Left cardiac atrium (tissue), 4 donors: Measurements from ENCODE around the gene GOLGA1. TPM values are rescaled to one million over a fixed set of nuclear protein-coding genes. Genes with fewer than 3 reads are reported as not detected.
"Not testable (repeated sequence)": the region's sequence is repeated elsewhere in the genome, so short reads cannot be mapped to it uniquely, and the experiment has no call there.

ENCODE experiments used
- ATAC-seq, 2 donors: fragments of 200-7000 bp; cut with Tn5 transposase; one replicate each; pipeline ENCODE4 v1.9.1; 2020; ENCODE audit warnings: mild to moderate bottlenecking in 2 of 2, moderate library complexity in 2 of 2
- DNase-seq: peaks from one replicate; pipeline ENCODE4 v3.0.0-alpha.2; 2020
- intact Hi-C, 2 donors: fragments of 100-400 bp; cut with DNase I; formaldehyde crosslinking; loops; one replicate each; pipeline versions ENCODE4 v1.14.1 to v1.15.1; 2022 to 2023
- total RNA-seq, 2 donors: library from RNA; stranded (reverse); fragmentation: NEBNext Ultra II Directional; extraction: Animal tissue kit (Norgen Biotek cat#: 25700); gene quantifications; one replicate each; pipeline ENCODE4 v1.2.1, GENCODE V29; 2021
- donor health status: DM: no; HTN: yes; CAD: no.
- donor health status: DM: no; HTN: yes; CAD: no; lungs with severe emphysema.
- donor health status: DM: yes; HTN: yes; CAD: no.
- donor health status: Dilated cardiomyopathy.

GOLGA1 gene
- total RNA-seq, 2 donors from 2014 or later: 17.8 to 18.9 TPM

DNA sequence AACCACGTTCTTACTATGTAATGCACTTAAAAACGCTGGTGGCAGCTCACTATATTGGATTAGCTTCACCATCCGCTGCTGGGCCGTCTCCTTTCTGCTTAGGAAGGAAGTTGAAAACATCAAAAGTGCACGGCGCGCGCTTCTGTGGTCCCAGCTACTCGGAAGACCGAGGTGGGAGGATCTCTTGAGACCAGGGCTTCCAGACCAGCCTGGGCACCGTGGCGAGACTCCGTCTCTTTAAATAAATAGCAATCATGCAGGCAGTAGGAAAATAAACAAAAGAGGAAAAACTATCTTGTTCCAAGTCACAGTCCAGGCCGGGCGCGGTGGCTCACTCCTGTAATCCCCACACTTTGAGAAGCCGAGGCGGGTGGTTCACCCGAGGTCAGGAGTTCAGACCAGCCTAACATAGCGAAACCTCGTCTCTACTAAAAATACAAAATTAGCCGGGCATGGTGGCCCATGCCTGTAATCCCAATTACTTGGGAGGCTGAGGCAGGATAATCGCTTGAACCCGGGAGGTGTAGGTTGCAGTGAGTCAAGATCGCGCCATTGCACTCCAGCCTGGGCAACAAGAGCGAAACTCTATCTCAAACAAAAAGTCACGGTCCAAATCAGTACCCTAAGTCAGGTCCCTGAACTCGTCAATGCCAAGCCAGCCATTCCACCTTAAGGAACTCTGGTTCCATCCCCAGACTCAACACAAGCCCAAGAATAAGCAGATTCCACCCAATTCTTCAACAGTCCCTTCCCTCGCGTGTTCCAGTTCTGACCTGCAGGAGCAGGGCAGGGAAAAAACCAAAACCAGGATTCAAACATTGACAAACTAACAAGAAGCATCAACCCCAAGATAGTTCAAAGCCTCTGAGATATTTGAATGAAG lies 1.0 kb upstream of the GOLGA1 start:
- DNase-seq (peak; percentile 64), ATAC-seq (peak; percentile 25 to 47)
- intact Hi-C loops: loop anchor here in 1 of 2 donors (5.0 kb wide), 1 partner anchor 200 kb away; the partner anchor contains the start of gene SCAI

DNA sequence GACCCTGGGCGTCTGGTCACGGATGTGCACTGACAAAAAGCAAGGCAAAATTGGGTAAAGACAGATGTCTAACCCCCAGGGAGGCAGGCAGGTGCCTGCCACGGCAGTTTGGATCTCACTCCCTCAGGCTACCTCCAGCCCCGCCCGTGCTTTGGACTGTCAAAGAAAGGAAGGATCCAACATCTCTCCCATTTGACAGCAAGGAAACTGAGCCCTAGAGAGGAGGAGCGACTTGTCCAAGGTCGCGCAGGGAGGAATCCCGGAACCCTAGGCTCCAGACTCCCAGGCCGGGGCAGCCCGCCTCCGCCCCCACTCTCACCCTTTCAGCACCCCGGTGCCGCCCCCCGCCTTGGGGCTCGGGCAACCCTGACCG lies 376 bp downstream of the GOLGA1 start:
- DNase-seq: no peak
- intact Hi-C loops: loop anchor here in 1 of 2 donors (5.0 kb wide), 1 partner anchor 202 kb away; the partner anchor contains the start of gene SCAI
- peak in 1 of 2 donors; percentile 68 for ATAC-seq

DNA sequence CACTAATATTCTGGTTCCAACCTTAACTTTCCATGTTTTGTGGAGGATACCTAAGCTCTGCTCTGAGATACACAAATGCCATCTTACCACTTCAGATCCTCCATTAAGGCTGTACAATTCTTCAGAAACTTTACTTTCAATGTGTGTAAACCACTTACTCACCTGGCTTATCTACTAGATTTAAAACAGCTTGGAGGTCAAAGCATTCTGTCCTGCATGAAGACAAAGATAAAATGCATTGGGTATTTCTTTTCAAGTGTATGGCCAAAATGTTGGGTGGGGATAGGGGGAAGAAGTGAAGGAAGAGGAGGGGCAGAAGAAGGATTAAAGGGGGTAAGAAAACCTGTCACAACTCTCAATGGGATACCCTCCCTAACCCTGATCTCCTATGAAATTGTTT lies 939 bp downstream of the GOLGA1 start:
- ATAC-seq: no peak
- intact Hi-C loops: loop anchor here in 1 of 2 donors (5.0 kb wide), 1 partner anchor 202 kb away; the partner anchor contains the start of gene SCAI

DNA sequence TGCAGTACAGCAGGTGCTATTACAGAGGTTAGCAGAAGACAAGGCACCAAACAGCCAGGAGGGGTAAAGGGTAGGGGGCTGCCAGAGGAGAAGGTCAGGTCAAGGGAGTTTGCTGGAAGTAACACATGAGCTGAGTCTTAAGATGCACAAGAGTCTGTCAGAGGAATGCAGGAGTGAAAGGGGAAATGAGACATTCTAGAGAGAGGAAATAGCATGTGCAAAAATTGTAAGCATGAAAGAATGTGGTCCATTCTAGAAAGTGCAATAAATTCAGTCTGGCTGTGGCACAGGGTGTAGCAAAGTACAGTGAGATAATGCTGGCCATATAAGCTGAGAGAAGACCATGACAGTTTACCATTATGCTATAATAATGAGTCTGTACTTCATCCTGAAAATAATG lies 6.6 kb downstream of the GOLGA1 start:
- no peak for DNase-seq
- intact Hi-C loops: no loop called here
- ATAC-seq: no peak

More for the DNA sequence above, 939 bp downstream of the GOLGA1 start:
- DNase-seq: no peak

DNA sequence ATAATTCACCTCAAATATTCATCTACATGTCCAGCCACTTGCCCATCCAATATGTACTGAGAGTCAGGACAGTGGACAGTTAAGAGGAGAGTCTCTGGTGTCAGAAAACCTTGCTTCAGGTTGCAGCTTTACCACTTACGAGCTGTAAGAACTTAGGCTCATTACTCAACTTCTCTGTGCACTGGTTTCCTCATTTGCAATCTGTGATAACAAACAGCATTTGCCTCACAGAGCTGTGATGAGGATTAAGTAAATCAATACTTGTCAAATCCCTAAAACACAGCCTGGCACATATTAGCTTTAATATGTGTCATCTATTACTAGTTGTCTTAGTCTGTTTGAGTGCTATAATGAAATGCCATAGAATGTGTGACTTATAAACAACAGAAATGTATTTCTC lies 8.6 kb downstream of the GOLGA1 start:
- DNase-seq (no peak), ATAC-seq (no peak)
- intact Hi-C loops: no loop called here

DNA sequence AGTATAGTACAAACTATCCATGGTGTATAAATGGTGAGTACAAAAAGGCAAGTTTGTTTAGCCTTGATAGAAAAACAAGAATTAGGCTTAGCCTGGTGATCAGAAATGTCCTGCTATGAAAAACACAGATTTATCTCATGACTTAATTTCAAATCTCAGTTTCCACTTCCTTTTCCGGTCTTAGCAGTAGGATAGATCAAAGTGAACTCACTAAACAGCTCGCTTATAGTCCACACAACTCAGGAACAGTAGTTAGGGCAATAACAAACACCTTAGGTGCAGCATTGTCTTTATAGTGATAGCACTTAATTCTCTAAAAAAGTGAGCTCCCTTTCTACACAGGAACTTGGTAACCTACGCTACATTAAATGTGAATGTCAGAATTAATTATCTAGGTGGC lies 11.4 kb downstream of the GOLGA1 start:
- ATAC-seq: no peak
- intact Hi-C loops: no loop called here
- DNase-seq: no peak

DNA sequence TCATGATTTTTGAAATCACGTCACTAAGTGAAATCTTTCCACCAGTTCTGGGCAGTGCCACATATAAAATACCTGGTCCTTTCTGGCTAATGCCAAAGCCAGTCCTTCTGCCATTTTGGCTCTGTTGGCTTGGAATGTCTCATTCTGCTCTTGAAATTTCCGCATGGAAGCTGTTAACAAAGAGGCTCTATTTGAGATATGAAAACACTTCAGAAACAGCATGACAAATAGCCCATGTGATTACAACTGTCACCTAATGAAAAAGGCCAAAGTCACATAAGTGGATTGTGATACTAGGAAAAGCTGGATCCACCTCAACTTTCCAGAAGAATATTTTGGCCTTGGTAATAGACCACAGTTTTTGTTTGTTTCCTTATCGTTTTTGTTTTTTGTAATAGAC lies 12.8 kb downstream of the GOLGA1 start:
- intact Hi-C loops: no loop called here
- DNase-seq: no peak
- ATAC-seq: no peak

DNA sequence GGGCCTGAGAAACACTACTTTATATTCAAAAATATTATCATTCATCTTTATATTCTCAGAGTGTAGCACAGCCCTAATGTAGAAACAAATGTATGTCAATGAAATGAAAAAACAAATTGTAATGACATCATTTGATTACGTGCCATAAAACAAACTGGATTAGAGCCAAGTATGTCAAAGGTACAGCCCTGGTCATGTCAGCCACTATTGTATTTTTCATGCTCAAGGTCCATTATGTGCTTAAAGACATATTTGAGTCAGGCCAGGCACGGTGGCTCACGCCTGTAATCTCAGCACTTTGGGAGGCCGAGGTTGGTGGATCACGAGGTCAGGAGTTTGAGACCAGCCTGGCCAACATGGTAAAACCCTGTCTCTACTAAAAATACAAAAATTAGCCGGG lies 20.5 kb downstream of the GOLGA1 start:
- ATAC-seq, intact Hi-C loops: not testable (repeated sequence)

DNA sequence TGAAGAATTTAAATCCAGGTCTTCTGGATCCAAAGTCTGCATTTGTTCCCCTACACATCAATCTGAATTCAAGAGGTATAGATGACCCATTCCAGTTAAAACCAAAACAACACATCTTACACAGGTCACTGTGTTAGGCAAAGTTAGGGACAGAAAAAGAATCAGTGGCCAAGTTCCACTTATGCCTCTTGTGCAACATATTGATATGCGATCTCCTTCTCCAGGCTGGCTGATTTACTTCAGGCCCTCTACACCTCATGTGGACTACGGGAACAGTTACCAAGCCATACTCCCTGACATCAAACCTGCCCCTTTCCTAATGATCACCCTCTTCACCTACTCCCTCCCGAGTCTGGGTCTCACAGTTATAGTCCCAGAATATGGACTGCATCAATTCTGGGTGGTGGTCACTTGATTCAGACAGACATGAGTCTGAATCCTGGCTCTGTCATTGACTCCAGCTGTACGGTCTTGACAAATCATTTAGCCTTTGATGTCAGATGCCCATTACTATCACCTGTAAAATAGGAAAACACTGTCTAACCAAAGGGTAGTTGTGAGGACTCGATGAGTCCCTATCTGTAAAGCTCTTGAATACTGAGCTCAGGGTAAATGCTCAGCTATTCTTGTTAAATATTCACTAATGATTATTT lies 26.0 kb downstream of the GOLGA1 start:
- ATAC-seq (no peak), DNase-seq (no peak)
- intact Hi-C loops: no loop called here

More for the DNA sequence above, 20.5 kb downstream of the GOLGA1 start:
- DNase-seq: not testable (repeated sequence)

DNA sequence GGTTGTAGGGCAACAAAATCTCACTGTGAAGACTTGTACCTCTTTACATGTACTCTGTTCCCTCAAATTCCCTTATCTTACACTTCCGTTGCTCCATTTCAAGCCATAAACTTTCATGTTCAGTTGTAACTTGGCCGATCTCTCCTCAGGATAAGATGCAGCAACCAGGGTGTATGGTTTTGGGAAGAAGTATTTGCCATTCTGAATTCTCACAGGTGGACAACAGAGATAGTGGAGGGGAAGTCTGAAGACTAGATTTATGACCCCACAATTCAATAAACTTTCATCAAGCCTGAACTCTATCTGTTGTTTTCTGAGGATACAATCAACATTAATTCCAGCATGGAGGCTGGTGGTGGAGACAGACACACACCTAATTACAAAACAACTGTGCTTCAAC lies 27.5 kb downstream of the GOLGA1 start:
- DNase-seq (no peak), ATAC-seq (no peak)
- intact Hi-C loops: no loop called here

DNA sequence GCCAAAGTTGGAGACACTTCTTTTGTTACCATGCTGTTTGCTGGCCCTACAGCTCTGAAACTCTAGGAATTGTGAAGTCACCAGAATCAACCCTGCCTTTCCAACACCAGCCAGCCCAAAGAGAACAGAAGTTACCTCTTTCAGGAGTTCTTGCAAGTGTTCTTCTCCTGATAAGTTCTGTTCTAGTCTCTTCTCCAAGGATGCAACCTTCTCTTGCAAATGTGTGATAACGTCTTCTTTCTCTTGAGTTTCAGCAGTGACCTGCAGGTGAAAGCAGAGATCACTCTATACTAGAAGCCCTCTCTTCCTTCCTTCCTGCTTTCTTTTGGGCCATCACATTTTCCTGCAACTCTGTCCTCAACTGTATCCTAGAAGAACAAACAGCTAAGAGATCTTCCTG lies 29.1 kb downstream of the GOLGA1 start:
- intact Hi-C loops: no loop called here

DNA sequence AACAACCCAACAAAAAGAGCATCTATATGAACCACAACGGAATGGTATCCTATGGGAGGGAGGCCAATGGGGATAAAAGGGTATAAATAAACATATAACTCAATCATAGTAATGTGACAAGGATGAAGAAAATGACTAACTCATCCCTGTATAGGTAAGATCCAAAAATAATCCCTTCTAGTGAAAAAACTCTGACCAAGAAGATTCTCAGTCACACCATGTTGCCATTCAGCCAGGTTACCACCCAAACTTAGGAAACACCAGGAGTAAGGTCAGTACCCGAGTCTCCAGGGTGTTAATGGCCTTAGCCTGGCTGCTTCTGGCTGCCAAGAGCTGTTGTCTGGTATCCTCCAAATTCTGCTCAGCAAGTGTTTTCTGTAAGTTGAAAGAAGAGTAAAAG lies 32.8 kb downstream of the GOLGA1 start:
- ATAC-seq (no peak), DNase-seq (no peak)
- intact Hi-C loops: no loop called here

More for the DNA sequence above, 29.1 kb downstream of the GOLGA1 start:
- DNase-seq: no peak
- no peak for ATAC-seq

DNA sequence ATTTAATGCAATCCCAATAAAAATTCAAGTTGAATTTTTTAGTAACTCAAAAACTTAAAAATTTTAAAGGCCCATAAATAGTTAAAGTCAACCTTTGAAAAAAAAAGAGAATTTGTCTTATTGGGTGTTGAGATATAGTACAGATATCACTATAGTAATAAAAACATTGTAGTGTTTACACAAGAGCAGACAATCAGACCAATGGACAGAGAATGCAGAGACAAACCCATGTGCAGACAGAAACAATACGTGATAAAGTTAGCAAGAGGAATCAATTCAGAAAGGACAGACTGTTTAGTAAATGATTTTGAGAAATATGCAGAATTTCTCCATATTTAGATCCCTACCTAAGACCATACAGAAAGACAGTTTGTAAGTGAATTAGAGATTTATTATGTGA lies 33.9 kb downstream of the GOLGA1 start:
- intact Hi-C loops: no loop called here
- ATAC-seq: no peak
- no peak for DNase-seq

DNA sequence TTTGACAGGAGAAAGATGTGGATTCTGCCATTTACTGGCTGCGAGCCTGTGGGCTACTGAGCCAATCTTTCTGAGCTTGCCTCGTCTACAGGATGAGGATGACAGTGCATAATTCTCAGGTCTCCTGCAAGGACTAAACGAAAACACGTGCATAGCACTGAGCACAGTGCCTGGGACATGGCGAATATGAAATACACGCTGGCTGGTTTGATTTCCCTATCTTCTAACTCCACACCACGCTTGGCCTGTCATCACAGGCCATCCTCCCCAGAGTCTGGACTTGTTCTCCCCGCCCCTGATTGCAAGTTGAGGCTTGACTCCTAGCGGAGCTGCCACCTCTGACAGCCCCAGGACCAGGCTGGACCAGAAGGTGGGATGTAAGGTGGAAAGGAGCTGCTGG lies 41.0 kb downstream of the GOLGA1 start:
- DNase-seq (no peak), ATAC-seq (no peak)
- intact Hi-C loops: no loop called here

DNA sequence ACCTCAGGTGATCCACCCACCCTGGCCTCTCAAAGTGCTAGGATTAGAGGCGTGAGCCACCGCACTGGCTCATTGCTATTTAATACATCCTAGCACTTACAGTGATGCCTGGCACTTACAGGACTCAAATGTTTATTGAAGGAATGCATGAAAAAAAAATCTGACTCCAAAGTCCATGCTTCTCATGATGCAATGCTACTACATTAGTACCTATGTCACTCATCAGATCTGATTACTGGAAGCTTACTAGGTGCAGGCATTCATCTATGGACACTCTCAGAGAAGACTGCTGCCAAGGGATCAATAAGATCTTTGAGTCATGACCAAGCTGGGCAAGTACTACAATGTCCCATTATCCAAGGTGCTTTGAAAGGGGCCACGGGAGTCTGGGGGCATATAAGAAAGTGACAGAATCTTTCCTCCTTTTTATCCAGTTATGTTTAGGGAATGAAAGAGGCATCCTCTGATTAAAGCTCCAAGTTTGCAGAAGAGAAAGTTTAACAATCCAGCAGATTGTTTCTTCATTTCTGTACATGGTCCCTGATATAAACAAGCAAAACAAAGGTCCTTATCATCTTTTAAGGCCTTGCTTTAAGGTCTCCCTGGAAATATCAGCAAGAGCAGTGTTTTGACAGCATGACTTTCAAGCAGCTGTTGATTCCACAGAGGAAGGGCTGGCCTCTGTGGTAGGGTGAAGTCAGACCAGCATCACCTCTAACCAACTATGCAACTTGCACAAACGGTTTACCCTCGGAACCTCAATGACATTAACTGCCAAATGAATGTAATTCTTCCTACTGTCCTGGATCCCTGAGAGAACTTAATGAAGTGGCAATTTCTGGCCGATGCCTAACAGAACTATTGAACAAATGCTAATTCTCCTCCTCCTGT lies 43.1 kb downstream of the GOLGA1 start:
- ATAC-seq (no peak), DNase-seq (no peak)
- intact Hi-C loops: no loop called here

DNA sequence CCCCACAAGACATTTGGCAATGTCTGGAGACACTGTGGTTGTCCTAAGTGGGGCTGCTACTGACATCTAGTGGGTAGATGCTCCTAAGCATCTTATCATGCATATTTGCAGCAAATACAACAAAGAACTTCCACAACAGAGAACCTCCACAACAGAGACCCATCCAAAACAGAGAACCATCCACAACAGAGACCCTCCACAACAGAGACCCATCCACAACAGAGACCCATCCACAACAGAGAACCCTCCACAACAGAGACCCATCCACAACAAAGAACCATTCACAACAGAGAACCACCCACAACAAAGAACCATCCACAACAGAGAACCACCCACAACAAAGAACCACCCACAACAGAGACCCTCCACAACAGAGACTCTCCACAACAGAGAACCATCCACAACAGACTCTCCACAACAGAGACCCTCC lies 46.1 kb downstream of the GOLGA1 start:
- DNase-seq (no peak), ATAC-seq (no peak)
- intact Hi-C loops: no loop called here

DNA sequence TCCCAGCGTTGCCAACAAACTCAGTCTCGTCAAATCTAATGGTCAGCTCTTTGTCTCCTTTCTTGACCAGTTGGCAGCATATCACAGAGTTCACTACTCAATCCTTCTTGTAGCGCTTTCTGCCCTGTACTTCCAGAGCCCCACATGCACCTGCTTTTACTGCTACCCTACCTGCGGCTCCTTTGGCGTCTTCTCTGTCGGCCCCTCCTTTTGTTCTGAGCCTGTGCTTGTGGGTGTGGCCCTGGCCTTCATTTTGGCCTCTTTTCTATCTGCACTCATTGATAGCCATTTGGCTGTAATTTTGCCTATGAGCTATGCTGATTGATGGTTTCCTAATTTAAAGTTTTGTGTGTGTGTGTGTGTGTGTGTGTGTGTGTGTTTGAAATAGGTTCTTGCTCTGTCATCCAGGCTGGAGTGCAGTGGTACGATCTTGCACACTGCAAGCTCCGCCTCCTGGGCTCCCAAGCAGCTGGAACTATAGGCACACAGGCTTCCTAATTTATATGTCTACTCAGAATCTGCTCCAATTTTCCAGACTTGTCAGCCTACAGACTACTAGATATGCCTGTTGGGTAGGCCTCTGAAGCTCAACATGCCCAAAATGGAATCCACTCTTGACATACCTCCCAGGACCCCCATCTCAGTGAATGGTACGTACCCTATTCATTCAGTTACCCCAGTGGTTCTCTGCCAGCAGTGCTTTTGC lies 46.7 kb downstream of the GOLGA1 start:
- ATAC-seq: no peak
- intact Hi-C loops: no loop called here

DNA sequence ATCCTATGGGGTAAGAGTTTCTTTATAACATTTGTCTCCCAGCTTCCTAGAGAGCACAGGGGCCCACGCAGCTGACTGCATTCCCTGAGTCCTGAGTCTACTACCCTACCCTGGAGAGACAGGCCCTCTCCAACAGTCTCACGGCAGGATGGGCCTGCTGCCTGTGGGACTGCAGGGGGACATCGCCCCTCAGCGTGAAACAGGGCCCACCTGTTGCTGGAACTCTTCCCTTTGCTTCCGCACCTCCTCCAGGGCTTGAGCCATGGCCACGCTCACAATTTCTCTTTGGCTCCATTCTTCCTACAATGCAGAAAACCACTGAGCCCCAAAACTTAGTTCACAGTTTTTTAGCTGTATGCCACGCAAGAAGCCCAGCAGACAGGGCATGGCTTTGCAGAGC lies 50.7 kb downstream of the GOLGA1 start:
- intact Hi-C loops: no loop called here
- ATAC-seq (no peak), DNase-seq (no peak)

More for the DNA sequence above, 46.7 kb downstream of the GOLGA1 start:
- no peak for DNase-seq

DNA sequence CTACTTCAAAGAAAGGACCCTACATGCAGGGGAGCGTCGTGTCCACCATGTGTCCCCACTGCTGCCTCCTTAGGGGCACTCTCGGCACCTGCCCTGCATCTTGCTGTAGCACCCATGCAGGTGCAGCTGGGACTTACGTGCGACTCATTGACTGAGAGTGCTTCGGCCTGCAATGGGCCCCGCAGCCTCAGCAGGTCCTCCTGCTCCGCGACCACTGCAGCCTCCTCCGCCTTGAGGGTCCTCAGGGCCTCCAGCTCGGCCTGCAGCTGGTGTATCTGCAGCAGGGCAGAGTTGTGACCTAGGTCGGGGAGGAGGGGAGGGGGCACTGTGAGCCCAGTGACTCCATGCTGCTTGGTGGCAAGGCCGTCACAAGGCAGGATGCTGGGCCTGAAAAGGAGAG lies 51.9 kb downstream of the GOLGA1 start:
- intact Hi-C loops: no loop called here
- ATAC-seq: no peak

More for the DNA sequence above, 51.9 kb downstream of the GOLGA1 start:
- no peak for DNase-seq
